Measurements from ENCODE around the gene PAN3.
"Not testable (repeated sequence)": the region's sequence is repeated elsewhere in the genome, so short reads cannot be mapped to it uniquely, and the experiment has no call there.

Gene PAN3, protein sequence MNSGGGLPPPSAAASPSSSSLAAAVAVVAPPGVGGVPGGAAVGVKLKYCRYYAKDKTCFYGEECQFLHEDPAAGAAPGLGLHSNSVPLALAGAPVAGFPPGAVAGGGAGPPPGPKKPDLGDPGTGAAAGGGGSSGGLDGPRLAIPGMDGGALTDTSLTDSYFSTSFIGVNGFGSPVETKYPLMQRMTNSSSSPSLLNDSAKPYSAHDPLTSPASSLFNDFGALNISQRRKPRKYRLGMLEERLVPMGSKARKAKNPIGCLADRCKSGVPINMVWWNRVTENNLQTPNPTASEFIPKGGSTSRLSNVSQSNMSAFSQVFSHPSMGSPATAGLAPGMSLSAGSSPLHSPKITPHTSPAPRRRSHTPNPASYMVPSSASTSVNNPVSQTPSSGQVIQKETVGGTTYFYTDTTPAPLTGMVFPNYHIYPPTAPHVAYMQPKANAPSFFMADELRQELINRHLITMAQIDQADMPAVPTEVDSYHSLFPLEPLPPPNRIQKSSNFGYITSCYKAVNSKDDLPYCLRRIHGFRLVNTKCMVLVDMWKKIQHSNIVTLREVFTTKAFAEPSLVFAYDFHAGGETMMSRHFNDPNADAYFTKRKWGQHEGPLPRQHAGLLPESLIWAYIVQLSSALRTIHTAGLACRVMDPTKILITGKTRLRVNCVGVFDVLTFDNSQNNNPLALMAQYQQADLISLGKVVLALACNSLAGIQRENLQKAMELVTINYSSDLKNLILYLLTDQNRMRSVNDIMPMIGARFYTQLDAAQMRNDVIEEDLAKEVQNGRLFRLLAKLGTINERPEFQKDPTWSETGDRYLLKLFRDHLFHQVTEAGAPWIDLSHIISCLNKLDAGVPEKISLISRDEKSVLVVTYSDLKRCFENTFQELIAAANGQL

GRCh38 chr13:28138012-28138755 lies at the start of gene PAN3:
Gene PAN3 (plus strand): TSS chr13:28138545. CDS start chr13:28138658, 113 bp downstream.
- DNase-seq (ENCODE audit: low spot score): peak; percentile 95

DNA sequence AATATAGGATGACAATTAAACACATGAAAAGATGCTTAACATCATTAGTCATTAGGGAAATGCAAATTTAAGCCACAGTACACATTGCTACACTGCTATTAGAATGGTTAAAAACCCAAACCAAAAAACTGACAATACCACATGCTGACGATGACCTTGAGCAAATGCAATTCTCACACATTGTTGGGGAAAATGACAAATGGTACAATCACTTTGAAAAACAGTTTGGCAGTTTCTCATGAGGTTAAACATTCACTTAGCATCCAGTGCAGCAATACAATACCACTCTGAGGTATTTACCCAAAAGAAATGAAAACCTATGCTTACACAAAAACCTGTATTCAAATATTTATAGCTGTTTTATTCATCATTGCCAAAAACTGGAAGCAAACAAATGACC lies 49.3 kb upstream of the PAN3 start:
- DNase-seq (ENCODE audit: low spot score): no peak

- DNase-seq (ENCODE audit: low spot score): no peak
Observed at GRCh38 chr13:28092431-28092830, 45.9 kb upstream of the PAN3 start.

- DNase-seq (ENCODE audit: low spot score): no peak
Observed at GRCh38 chr13:28093881-28094280, 44.5 kb upstream of the PAN3 start.

DNA sequence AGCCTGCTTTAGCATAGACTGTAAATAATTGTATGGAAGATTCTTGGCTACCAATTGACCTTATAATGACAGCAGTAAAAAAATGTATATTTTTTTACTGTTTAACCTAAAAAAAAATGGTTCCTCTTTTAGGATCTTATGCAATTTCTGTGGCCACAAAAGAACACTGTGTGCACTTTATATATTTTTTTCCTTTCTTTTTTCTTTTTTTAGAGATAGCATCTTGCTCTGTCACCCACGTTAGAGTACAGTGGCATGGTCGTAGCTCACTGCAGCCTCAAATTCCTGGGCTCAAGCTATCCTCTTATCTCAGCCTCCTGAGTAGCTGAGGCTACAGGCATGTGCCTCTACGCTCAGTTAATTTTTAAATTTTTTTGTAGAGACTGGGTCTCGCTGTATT lies 44.0 kb upstream of the PAN3 start:
- DNase-seq (ENCODE audit: low spot score): no peak

- no peak for DNase-seq (ENCODE audit: low spot score)
Observed at GRCh38 chr13:28097503-28097902, 40.8 kb upstream of the PAN3 start.

DNA sequence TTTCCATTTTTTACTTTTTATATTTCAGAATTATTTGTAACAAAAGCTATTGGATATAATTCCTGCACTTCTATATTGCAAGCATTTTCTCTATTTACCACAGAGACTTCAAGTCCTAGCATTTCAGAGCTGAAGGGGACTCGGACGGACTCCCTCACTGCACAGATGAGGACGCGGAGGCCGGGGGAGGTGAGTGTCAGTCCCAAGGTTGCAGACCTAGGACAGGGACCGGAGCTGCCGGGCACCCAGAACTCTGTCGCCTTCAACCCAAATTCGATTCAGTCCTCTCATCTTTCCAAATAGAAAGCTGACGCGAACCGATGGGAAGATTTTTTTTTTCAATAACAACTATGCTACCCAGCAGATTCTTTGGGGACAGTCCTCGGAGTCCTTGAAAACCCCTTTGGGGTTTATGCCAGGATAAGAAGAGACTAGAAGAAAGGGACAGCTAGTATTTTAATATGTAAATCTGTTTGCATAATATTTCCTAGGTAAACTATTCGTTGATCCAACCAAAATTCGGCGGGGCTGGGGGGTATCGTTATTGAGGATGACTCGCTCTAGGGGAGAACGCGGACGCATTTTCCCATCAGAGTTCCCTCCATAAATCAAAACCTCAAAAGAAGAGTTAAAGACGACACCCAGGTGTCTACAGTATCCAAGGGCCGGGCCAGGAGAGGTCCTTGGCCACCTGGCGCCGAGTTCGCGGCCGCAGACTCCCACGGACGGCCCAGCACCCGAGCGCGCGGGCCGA lies 38.8 kb upstream of the PAN3 start:
- no peak for DNase-seq (ENCODE audit: low spot score)

GRCh38 chr13:28100150-28101121 lies 37.9 kb upstream of the PAN3 start, which contains the start of gene FLT3:
Gene FLT3 (minus strand): TSS chr13:28100576. CDS start chr13:28100510, 66 bp downstream.
- no peak for DNase-seq (ENCODE audit: low spot score)

GRCh38 chr13:28101886-28102285 lies 36.5 kb upstream of the PAN3 start:
- not testable (repeated sequence) for DNase-seq (ENCODE audit: low spot score)

GRCh38 chr13:28106976-28107375 lies 31.4 kb upstream of the PAN3 start:
- no peak for DNase-seq (ENCODE audit: low spot score)

DNA sequence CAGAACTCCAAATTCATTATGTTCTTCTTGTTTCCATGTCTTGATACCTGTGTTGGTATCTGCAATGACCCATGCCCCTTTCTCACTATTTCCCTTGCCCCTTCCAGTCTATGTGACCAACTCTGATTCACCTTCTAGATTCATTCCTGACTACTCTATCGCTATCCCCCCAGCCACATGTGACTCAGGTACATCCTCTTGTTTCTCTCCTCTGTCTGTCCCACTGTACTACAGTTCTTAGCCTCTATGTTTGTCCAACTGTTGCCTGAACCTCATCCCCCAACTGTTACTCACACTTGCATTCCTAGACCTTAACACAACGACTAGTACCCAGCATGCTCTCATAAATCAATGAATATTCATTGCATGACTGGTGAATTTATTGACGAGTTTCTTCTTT lies 27.9 kb upstream of the PAN3 start:
- no peak for DNase-seq (ENCODE audit: low spot score)

GRCh38 chr13:28116736-28117135 lies 21.6 kb upstream of the PAN3 start:
- no peak for DNase-seq (ENCODE audit: low spot score)

DNA sequence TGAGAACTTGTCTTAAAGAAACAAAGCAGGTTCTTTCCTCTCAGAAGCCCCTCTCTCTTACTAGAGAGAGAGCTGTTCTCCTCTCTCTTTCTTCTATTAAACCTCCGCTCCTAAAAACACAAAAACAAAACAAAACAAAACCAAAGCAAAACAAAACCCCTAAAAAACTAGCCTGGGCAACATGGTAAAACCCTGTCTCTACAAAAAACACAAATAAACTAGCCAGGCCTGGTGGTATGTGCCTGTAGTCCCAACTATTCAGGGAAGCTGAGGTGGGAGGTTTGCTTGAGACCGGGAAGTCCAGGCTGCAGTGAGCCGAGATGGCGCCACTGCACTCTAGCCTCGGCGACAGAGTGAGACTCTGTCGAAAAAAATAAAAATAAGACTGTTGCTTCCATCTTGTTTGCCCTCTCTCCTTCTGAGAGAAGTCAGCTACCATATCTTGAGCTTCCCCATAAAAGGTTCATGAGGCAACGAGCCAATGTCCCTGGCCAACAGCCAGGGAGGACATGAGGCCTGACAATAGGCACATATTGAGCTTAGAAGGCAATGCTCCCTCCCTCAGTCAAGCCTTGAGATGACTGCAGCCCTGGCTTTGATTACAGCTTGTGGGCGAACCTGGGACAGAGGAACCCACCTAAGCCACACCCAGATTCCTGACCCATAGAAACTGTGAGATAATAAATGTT lies 20.5 kb upstream of the PAN3 start:
- peak; percentile 26 for DNase-seq (ENCODE audit: low spot score)

- no peak for DNase-seq (ENCODE audit: low spot score)
Observed at GRCh38 chr13:28120317-28120716, 18.0 kb upstream of the PAN3 start.

DNA sequence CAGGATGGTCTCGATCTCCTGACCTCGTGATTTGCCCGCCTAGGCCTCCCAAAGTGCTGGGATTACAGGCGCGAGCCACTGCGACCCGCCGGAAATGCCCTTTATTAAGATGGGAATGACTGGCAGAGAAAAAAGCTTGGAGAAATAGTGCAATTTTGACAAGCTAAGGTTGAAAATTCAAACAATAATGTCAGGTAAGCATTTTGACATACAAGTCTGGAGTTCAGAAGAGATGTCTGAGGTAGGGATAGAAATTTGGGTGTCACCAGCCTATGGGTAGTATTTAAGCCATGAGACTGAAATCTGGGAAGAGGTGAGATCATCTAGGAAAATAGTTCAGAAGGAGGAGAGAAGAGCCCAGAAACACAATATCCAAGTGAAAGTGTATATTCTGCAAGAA lies 17.1 kb upstream of the PAN3 start:
- DNase-seq (ENCODE audit: low spot score): no peak

DNA sequence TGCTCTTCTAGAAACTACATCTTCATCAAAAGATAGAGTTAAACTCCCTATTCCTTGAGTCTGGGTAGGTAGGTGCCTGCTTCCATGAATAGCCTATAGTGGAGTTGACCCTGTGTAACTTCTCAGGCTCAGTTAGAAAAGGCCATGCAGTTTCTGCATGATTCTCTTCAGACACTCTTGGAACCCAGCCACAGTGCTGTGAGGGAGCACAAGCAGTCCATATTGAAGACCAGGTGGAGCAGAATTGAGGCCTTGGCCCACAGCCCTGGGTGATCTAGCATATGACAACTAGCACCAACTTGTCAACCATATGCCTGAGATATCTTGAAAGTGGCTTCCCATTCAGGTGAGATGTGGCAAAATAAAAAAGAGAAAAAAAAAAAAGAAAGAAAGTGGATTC lies 10.3 kb upstream of the PAN3 start:
- no peak for DNase-seq (ENCODE audit: low spot score)

DNA sequence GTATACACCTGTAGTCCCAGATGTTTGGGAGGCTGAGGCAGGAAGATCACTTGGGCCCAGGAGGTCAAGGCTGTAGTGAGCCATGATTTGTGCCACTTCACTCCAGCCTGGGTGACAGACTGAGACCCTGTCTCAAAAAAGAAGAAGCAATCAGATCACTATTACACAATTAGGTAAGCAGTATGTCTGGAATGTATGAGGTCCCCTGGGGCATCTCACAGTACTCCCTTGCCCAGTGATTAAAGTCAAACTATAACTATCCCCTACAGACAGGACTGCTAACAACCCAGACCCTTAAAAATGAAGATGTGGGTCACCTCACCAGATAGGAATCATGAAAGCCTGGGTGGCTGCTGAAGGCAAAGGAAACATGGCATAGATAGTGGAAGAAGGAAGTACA lies 9.4 kb upstream of the PAN3 start:
- no peak for DNase-seq (ENCODE audit: low spot score)

DNA sequence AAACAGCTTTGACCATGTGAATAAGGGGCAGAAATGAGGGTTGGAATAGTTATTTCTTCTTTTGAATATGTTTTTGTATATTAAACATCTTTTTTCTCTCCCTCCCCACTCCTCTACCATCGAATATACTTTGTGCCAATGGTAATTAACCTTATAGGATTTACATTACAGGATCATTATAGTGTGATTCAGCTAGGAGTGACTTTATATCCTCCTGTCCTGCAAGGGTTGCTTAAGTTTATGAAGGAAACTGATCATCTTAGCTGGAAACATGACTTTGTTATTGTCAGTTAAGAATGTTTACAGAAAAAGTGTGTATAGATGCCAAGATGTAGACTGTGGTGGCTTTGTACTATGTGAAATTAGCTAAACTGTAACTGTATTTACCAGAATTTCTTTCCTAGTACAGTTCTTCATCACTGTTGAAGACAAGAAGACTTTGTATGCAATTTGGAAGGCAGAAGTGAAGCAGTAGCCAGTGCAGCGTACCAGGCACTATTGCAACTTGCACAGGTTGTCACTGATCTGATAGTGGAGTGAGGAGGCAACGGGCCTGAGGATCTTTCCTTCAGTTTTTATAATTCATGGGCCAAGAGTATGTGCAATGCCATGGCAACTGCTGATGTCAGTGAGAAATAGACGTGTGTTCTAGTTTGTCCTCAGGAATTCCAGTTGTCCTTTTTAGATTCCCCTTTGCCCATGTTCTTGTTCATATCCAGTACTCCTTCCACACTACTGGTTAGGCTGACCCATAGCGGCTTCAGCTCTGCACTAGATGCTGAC lies 8.2 kb upstream of the PAN3 start:
- DNase-seq (ENCODE audit: low spot score): no peak

GRCh38 chr13:28131646-28132045 lies 6.7 kb upstream of the PAN3 start:
- DNase-seq (ENCODE audit: low spot score): no peak
